GM08714 (cell line): Measurements from ENCODE around the gene CCDC85C.

ENCODE experiments used
- H3K4me3 ChIP-seq: fragments of 200-500 bp; sonication (Bioruptor generic); 2 replicates; pipeline ENCODE4 v1.5.1; 2014; ENCODE audit warnings: mild to moderate bottlenecking, low read length, inconsistent platforms
- ZNF274 ChIP-seq: IDR thresholded peaks from 2 replicates; pipeline ENCODE4 v1.6.1; 2012; ENCODE audit warnings: mild to moderate bottlenecking, low read depth, low read length

CCDC85C gene

GRCh38 chr14:99572173-99572999 is 31.6 kb downstream of the CCDC85C start:
- H3K4me3 ChIP-seq = no peak overlapping the region
- TF ChIP-seq ZNF274 = no peak

GRCh38 chr14:99571303-99571986 is 32.6 kb downstream of the CCDC85C start:
- no peak for TF ChIP-seq ZNF274
- no peak overlapping the region for H3K4me3 ChIP-seq

GRCh38 chr14:99570544-99571302 is 33.3 kb downstream of the CCDC85C start:
- TF ChIP-seq ZNF274 = no peak
- no peak overlapping the region for H3K4me3 ChIP-seq

GRCh38 chr14:99569725-99570543 is 34.1 kb downstream of the CCDC85C start:
- no peak overlapping the region for H3K4me3 ChIP-seq
- no peak for TF ChIP-seq ZNF274

- H3K4me3 ChIP-seq = no peak overlapping the region
Measured at GRCh38 chr14:99568567-99569560, 35.1 kb downstream of the CCDC85C start.

GRCh38 chr14:99566390-99567354 is 37.3 kb downstream of the CCDC85C start:
- TF ChIP-seq ZNF274 = no peak
- H3K4me3 ChIP-seq = no peak overlapping the region

More at GRCh38 chr14:99568567-99569560, 35.1 kb downstream of the CCDC85C start:
- no peak for TF ChIP-seq ZNF274

- TF ChIP-seq ZNF274 = no peak
- no peak overlapping the region for H3K4me3 ChIP-seq
Measured at GRCh38 chr14:99566009-99566389, 38.0 kb downstream of the CCDC85C start.

GRCh38 chr14:99565383-99565782 is 38.6 kb downstream of the CCDC85C start:
- no peak overlapping the region for H3K4me3 ChIP-seq
- no peak for TF ChIP-seq ZNF274

GRCh38 chr14:99564926-99565259 is 39.1 kb downstream of the CCDC85C start:
- no peak for TF ChIP-seq ZNF274
- no peak overlapping the region for H3K4me3 ChIP-seq

GRCh38 chr14:99564256-99564925 is 39.6 kb downstream of the CCDC85C start:
- H3K4me3 ChIP-seq = no peak overlapping the region

GRCh38 chr14:99563749-99564129 is 40.3 kb downstream of the CCDC85C start:
- no peak for TF ChIP-seq ZNF274
- H3K4me3 ChIP-seq = no peak overlapping the region

More at GRCh38 chr14:99564256-99564925, 39.6 kb downstream of the CCDC85C start:
- no peak for TF ChIP-seq ZNF274
